GM10266 (cell line): Measurements from ENCODE around the gene CDC42BPA.
A peak's percentile ranks its signal among the peaks of the same experiment; 100 is the strongest.

Experiments
- DNase-seq: peaks from one replicate; pipeline ENCODE4 v3.0.0; 2012; ENCODE audit errors: extremely low spot score
- CTCF ChIP-seq: IDR thresholded peaks from 2 replicates; pipeline ENCODE4 v1.5.1; 2012; ENCODE audit warnings: mild to moderate bottlenecking, low read depth; ENCODE audit not compliant: control insufficient read depth, insufficient read depth; ENCODE audit errors: missing control alignments

The CDC42BPA gene

DNA sequence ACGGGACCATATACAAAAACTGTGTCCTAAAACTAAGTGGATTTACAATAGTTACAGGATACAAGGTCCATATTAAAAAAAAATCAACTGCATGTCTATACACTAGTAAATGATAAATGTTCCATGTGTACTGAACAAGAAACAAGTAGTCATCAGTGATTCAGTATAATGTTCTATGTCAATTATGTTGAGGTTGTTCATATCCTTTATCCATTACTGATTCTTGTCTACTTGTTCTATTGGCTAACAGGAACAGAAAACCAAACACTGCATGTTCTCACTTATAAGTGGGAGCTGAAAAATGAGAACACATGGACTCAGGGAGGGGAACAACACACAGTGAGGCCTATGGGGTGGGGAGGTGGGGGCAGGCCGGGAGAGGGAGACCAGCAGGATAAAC is 90.5 kb downstream of the CDC42BPA start:
- TF ChIP-seq CTCF, result no peak

GRCh38 chr1:227225715-227226346 is 92.5 kb downstream of the CDC42BPA start:
- TF ChIP-seq CTCF, result no peak
- no peak for DNase-seq

More for the DNA sequence above, 90.5 kb downstream of the CDC42BPA start:
- DNase-seq, result no peak

DNA sequence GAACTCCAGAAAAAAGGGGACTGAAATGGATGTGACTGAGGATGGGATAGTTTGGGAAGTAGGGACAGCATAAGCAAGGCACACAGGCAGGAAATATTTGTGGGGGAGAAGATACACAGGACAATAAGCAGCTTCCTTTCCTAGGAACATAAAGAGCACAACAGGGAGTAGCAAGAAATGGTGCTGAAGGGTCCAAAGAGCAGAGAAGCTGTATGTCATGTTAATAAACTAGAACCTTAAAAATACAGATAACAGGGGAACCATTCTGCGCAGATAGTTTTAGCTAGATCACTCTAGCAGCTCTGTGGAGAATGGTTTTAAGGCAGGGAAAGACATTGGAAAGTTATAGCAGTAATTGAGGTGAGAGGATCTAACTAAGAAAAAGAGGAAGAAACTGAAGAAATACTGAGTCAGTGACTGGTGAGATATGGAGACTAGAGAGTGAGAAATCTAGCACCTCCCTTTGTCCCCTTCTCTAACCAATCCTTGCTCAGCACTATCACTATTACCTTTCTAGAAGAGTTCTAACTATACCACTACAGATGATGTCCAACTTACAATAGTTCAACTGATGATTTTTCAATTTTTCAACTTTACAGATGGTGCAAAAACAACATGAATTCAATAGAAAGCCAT is 95.0 kb downstream of the CDC42BPA start:
- TF ChIP-seq CTCF, result no peak
- DNase-seq, result no peak

- no peak for DNase-seq
- TF ChIP-seq CTCF, result peak; percentile 1
Measured at GRCh38 chr1:227219715-227220292, 98.5 kb downstream of the CDC42BPA start.

GRCh38 chr1:227218870-227219573 is 99.3 kb downstream of the CDC42BPA start:
- DNase-seq, result no peak
- no peak for TF ChIP-seq CTCF

DNA sequence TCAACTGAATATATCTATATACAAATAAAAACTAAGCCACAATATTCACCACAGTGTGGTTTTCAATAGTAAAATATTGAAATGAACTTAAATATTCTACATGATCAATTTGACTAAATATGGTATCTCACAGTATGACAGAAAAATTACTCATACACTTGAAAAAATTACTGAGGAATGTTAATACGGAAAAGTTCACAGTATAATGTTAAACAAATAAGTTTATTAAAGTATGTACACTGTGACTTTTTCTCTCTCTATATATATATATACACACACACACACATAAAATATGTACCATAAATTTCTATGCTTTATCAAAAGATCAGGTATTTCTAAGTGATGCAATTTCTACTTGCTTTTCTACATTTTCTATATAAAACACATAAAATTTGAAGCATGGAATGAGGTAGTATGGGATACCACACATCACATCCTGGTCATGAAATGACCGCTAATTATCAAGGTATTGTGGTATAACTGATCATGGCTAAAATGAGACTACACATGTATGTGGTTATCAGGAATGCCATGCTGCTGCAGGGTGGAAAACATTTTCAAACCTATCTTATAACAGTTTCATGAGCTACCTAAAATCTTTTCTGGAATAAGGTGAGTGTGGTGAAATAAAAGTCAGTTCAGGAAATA is 102.3 kb downstream of the CDC42BPA start:
- DNase-seq, result no peak
- no peak for TF ChIP-seq CTCF
